Measurements from ENCODE around the gene MMP8. TPM values are rescaled to one million over a fixed set of nuclear protein-coding genes. Genes with fewer than 3 reads are reported as not detected.
"Not testable (repeated sequence)": the region's sequence is repeated elsewhere in the genome, so short reads cannot be mapped to it uniquely, and the experiment has no call there.

Gene MMP8
- total RNA-seq, 2 donors from 2014 or later: not detected

DNA sequence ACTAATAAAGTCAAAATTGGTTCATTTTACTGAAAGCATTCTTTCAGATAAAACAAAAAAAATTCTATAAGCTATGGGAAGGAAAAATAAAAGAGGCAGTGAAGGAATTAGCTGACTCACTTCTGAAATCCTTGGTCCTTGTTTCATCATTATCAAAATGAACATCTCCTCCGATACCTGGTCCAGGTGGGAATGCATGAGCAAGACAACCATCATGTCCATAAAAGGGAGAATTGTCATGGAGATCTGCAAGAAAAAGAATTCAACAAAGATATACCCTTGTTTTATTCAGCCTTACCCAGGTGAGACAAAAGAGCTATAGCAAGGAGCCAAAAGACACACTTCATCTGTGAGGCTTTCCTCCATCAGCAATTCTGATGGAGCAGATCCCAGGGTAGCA lies 28.5 kb upstream of the MMP8 start:
- no peak for DNase-seq
- Histone ChIP-seq H3K9me3 (no peaks in the 10 kb centered on the region), H3K27ac (no peak overlapping the region), H3K9ac (ENCODE audit: low read depth in 2 of 2, low read length in 2 of 2) (no peak overlapping the region), H3K36me3 (no peaks in the 10 kb centered on the region), H3K4me3 (no peak overlapping the region), H3K27me3 (no peaks in the 10 kb centered on the region), H3K4me1 (no peaks in the 10 kb centered on the region)
- TF ChIP-seq, protein P1, sequence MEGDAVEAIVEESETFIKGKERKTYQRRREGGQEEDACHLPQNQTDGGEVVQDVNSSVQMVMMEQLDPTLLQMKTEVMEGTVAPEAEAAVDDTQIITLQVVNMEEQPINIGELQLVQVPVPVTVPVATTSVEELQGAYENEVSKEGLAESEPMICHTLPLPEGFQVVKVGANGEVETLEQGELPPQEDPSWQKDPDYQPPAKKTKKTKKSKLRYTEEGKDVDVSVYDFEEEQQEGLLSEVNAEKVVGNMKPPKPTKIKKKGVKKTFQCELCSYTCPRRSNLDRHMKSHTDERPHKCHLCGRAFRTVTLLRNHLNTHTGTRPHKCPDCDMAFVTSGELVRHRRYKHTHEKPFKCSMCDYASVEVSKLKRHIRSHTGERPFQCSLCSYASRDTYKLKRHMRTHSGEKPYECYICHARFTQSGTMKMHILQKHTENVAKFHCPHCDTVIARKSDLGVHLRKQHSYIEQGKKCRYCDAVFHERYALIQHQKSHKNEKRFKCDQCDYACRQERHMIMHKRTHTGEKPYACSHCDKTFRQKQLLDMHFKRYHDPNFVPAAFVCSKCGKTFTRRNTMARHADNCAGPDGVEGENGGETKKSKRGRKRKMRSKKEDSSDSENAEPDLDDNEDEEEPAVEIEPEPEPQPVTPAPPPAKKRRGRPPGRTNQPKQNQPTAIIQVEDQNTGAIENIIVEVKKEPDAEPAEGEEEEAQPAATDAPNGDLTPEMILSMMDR (IDR thresholded peaks at IDR 0.05): no peak
- intact Hi-C loops (cut with DNase I): no loop called here

DNA sequence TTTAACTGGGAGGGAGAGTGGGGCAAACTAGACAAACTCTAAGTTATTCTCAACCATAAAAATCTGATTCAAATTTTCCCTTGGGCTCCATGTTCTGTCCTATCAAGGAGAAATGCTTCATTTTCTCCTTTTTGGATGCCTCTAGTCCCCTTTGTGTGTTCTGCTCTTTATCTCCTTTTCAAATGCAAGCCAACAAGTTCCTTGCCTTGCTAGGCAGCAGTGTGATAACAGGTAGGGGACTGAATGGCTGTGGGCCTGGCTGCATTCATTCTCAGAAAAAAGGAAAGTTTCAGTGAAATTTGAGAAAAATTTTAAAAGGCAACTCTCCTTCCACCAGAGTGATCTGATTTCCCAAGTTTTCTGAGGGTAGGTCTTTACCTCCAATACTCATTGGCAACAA lies 26.9 kb upstream of the MMP8 start:
- TF ChIP-seq, protein P1 (IDR thresholded peaks at IDR 0.05): no peak
- intact Hi-C loops (cut with DNase I): no loop called here
- Histone ChIP-seq H3K4me3 (no peak overlapping the region), H3K27me3 (no peaks in the 10 kb centered on the region), H3K4me1 (no peaks in the 10 kb centered on the region), H3K36me3 (no peaks in the 10 kb centered on the region), H3K9ac (ENCODE audit: low read depth in 2 of 2, low read length in 2 of 2) (no peak overlapping the region), H3K9me3 (no peaks in the 10 kb centered on the region), H3K27ac (no peak overlapping the region)
- no peak for DNase-seq

DNA sequence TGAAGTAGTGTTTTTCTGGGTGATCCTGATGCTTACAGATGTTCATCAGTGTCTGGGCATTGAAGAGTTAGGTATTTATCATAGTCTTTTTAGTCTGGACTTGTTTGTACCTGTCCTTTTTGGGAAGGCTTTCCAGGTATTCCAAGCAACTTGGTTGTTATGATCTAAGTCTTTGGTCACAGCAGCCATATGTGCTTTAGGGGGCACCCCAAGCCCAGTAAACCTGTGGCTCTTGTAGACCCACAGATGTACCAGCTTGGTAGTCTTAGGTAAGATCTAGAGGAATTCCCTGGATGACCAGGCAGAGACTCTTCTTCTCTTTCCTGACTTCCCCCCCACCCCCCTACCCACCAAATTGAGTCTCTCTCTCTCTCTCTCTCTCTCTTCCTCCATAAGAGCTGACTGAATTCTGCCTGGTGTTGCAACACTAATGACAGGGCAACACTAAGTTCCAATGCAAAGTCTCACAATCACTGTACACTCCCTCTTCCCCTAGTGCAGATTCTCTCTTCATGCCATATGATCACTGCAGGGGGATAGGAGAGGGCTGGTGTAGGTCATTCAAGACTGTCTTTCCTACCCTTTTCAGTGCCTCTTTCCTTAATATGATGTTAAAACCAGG lies 24.5 kb upstream of the MMP8 start:
- TF ChIP-seq, protein P1 (IDR thresholded peaks at IDR 0.05): no peak

DNA sequence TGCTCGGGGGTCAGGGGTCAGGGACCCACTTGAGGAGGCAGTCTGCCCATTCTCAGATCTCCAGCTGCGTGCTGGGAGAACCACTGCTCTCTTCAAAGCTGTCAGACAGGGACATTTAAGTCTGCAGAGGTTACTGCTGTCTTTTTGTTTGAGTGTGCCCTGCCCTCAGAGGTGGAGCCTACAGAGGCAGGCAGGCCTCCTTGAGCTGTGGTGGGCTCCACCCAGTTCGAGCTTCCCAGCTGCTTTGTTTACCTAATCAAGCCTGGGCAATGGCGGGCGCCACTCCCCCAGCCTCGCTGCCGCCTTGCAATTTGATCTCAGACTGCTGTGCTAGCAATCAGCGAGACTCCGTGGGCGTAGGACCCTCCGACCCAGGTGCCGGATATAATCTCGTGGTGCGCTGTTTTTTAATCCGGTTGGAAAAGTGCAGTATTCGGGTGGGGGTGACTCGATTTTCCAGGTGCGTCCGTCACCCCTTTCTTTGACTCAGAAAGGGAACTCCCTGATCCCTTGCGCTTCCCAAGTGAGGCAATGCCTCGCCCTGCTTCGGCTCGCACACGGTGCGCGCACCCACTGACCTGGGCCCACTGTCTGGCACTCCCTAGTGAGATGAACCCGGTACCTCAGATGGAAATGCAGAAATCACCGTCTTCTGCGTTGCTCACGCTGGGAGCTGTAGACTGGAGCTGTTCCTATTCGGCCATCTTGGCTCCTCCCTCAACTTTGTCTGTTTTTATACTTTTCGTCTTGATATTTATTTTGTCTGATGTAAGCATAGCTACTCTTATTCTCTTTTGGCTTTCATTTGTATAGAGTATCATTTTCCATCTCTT lies 22.2 kb upstream of the MMP8 start:
- peak overlapping the region; percentile 22 for H3K4me3 ChIP-seq
- H3K27ac ChIP-seq; H3K9me3 ChIP-seq; intact Hi-C loops (cut with DNase I); H3K27me3 ChIP-seq; H3K36me3 ChIP-seq; H3K4me1 ChIP-seq; H3K9ac ChIP-seq (ENCODE audit: low read depth in 2 of 2, low read length in 2 of 2); DNase-seq: not testable (repeated sequence)

More for the DNA sequence above, 24.5 kb upstream of the MMP8 start:
- Histone ChIP-seq H3K4me1 (no peaks in the 10 kb centered on the region), H3K27me3 (no peaks in the 10 kb centered on the region), H3K4me3 (no peak overlapping the region), H3K9ac (ENCODE audit: low read depth in 2 of 2, low read length in 2 of 2) (no peak overlapping the region), H3K27ac (no peak overlapping the region), H3K36me3 (no peaks in the 10 kb centered on the region), H3K9me3 (no peaks in the 10 kb centered on the region)
- no peak for DNase-seq
- intact Hi-C loops (cut with DNase I): no loop called here

DNA sequence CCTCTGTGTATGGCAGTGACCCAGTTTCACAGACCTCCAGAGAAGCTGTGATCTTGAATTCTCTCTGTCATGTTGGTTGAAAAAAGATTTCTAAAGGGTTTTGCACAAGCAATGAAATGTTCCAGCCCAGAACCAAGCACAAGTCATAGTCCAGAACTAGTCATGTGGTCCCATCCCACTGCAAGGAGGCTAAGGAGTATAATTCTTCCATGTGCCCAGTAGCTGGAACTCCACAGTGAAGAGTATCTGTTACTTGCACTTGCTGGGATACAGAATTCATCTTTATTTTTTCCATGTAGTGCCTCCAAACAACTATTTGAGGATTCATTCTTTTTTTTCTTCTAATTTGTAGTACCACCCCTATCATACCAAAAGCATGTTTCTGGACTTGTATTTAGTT lies 9.9 kb upstream of the MMP8 start:
- Histone ChIP-seq H3K36me3 (no peaks in the 10 kb centered on the region), H3K4me3 (no peak overlapping the region), H3K9me3 (no peaks in the 10 kb centered on the region), H3K27ac (no peak overlapping the region), H3K27me3 (no peaks in the 10 kb centered on the region), H3K4me1 (no peaks in the 10 kb centered on the region), H3K9ac (ENCODE audit: low read depth in 2 of 2, low read length in 2 of 2) (no peak overlapping the region)
- intact Hi-C loops (cut with DNase I): loop anchor here (5.0 kb wide), 2 partner anchors 208 to 323 kb away; no protein-coding TSS in a partner anchor
- no peak for DNase-seq
- TF ChIP-seq, protein P1 (IDR thresholded peaks at IDR 0.05): no peak

All from colonic mucosa (tissue), 4 donors.